ENCODE data around the gene TMEM213. TPM values are rescaled to one million over a fixed set of nuclear protein-coding genes. Genes with fewer than 3 reads are reported as not detected.

The TMEM213 gene
- total RNA-seq, 1 donor from 2014 or later: not detected

DNA sequence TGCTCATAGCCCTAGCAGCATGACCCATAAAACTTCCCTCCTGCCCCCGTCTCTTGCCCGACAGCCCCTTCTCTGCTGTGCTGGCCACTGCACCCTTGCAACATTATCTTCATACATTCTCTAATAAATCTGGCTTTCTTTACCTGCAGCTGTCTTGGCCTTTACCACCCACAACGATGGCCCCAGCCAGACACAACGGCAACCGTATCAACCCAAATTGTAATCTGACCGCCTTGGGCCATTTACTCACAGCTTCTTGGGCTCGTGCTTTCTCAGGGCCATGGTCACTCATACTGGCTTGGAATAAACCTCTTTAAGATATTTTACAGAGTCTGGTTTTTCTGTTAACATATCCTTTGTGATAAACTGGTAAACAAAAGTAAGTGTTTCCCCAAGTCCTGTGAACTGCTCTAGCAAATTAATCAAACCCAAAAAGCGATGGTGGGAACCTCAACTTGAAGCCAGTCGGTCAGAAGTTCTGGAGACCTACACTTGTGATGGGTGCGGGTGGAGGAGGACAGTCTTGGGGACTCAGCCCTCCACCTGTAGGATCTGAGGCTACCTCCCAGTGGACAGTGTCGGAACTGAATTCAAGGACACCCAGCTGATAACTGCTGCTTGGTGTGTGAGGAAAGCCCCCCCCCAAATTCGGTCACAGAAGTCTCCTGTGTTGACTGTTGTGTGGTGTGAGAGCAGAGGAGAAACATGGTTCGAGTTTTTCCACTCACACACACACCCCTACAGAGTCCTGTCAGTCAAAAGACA, 87.8 kb downstream of the TMEM213 start:
- DNase-seq (ENCODE audit: low spot score): peak; percentile 14
- Mint-ChIP-seq H3K4me3 (ENCODE audit: unreplicated experiment) (no peak overlapping the region), H3K9me3 (ENCODE audit: unreplicated experiment) (no peaks in the 10 kb centered on the region), H3K27me3 (ENCODE audit: unreplicated experiment) (peaks cover 2% of the 10 kb centered on the region), H3K36me3 (ENCODE audit: low read depth, unreplicated experiment) (peaks cover 4% of the 10 kb centered on the region), H3K4me1 (ENCODE audit: unreplicated experiment) (no peaks in the 10 kb centered on the region), H3K27ac (ENCODE audit: unreplicated experiment) (no peak overlapping the region)
- TF ChIP-seq CTCF (IDR thresholded peaks at IDR 0.05; ENCODE audit: unreplicated experiment): no peak

DNA sequence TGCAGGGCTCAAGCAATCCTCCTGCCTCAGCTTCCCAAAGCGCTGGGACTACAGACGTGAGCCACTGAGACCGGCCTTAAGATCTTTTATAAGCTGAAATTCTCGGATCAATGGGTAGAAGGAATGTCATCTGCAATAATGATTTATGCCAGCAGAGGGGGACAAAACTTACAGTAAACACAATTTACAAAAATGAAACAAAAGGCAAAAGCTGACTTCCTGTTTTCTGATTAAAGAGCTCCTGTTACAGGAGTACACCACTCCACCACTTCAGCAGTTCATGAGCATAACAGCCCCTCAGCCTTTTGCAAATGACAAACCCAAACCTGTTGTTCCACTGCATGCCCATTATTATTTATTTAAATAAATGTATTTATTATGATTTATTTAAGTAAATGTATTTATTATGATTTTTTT, 88.7 kb downstream of the TMEM213 start:
- peaks cover 8% of the 10 kb centered on the region for H3K36me3 Mint-ChIP-seq (ENCODE audit: low read depth, unreplicated experiment)
- TF ChIP-seq CTCF (IDR thresholded peaks at IDR 0.05; ENCODE audit: unreplicated experiment): peak; percentile 88
- H3K27me3 Mint-ChIP-seq (ENCODE audit: unreplicated experiment): peaks cover 2% of the 10 kb centered on the region
- no peak overlapping the region for H3K4me3 Mint-ChIP-seq (ENCODE audit: unreplicated experiment)
- peak; percentile 27 for DNase-seq (ENCODE audit: low spot score)
- no peaks in the 10 kb centered on the region for H3K4me1 Mint-ChIP-seq (ENCODE audit: unreplicated experiment)
- no peaks in the 10 kb centered on the region for H3K9me3 Mint-ChIP-seq (ENCODE audit: unreplicated experiment)
- no peak overlapping the region for H3K27ac Mint-ChIP-seq (ENCODE audit: unreplicated experiment)

- Mint-ChIP-seq H3K36me3 (ENCODE audit: low read depth, unreplicated experiment) (peaks cover 11% of the 10 kb centered on the region), H3K9me3 (ENCODE audit: unreplicated experiment) (no peaks in the 10 kb centered on the region), H3K4me3 (ENCODE audit: unreplicated experiment) (no peak overlapping the region), H3K4me1 (ENCODE audit: unreplicated experiment) (no peaks in the 10 kb centered on the region), H3K27ac (ENCODE audit: unreplicated experiment) (no peak overlapping the region), H3K27me3 (ENCODE audit: unreplicated experiment) (peaks cover 2% of the 10 kb centered on the region)
- DNase-seq (ENCODE audit: low spot score): no peak
- no peak for TF ChIP-seq CTCF (IDR thresholded peaks at IDR 0.05; ENCODE audit: unreplicated experiment)
These were observed 89.4 kb downstream of the TMEM213 start for GRCh38 chr7:138887085-138887710.

Other genes with a start within 250 kb of the TMEM213 start
- gene SVOPL, start 96.6 kb upstream of the TMEM213 start, total RNA-seq (ENCODE audit: unreplicated experiment): not detected
- gene ATP6V0A4, start 202 bp downstream of the TMEM213 start, total RNA-seq (ENCODE audit: unreplicated experiment): not detected
- 10.8 TPM for gene KIAA1549, start 183.4 kb downstream of the TMEM213 start, total RNA-seq (ENCODE audit: unreplicated experiment)
- gene ZC3HAV1L, start 238.0 kb downstream of the TMEM213 start, total RNA-seq (ENCODE audit: unreplicated experiment): 12.4 TPM

All from endothelial cell (in vitro differentiated cells).